SH-SY5Y (cell line): ENCODE data around the gene SIGLEC10.

Source experiments
- GATA2 ChIP-seq: IDR thresholded peaks from 2 replicates; pipeline ENCODE4 v1.6.1; 2011; ENCODE audit warnings: mild to moderate bottlenecking, low read depth, low read length
- GATA3 ChIP-seq: IDR thresholded peaks from 2 replicates; pipeline ENCODE4 v1.6.1; 2011; ENCODE audit warnings: low read depth, mild to moderate bottlenecking, low read length, moderate library complexity

- TF ChIP-seq GATA2 = no peak
- TF ChIP-seq GATA3 = no peak
Measured at GRCh38 chr19:51462681-51463080, 45.2 kb upstream of the SIGLEC10 start.
